Ovary (tissue), 9 donors: ENCODE results near the gene GSX2. TPM values are rescaled to one million over a fixed set of nuclear protein-coding genes. Genes with fewer than 3 reads are reported as not detected.

Source experiments
- DNase-seq, 5 donors: peaks; one replicate each; pipeline ENCODE4 v3.0.0-alpha.2; 2019 to 2020
- H3K27ac ChIP-seq, 2 donors: fragments of 200-600 bp; one replicate each; pipeline versions ENCODE4 v1.5.1 to v1.8.0; 2019 to 2022
- H3K27me3 ChIP-seq: fragments of 200-600 bp; one replicate; pipeline ENCODE4 v1.8.0; 2022
- H3K36me3 ChIP-seq: fragments of 200-600 bp; sonication (generic); one replicate; pipeline ENCODE4 v1.5.1; 2019
- H3K4me1 ChIP-seq: one replicate; pipeline ENCODE4 v1.8.1; 2013; ENCODE audit warnings: mild to moderate bottlenecking, moderate library complexity; ENCODE audit not compliant: insufficient read depth
- H3K4me3 ChIP-seq: fragments of 200-600 bp; sonication (generic); one replicate; pipeline ENCODE4 v1.5.1; 2017
- H3K9me3 ChIP-seq, 2 donors: fragments of 200-600 bp in 1 of 2; sonication (generic) in 1 of 2; one replicate each; pipeline versions ENCODE4 v1.5.1 to v1.8.1; 2013 to 2019; ENCODE audit warnings: mild to moderate bottlenecking in 1 of 2, moderate library complexity in 1 of 2
- EP300 ChIP-seq: sonication (generic); formaldehyde crosslinking; IDR thresholded peaks from one replicate; pipeline ENCODE4 v1.6.1; 2017; ENCODE audit warnings: antibody characterized with exemption
- POLR2A ChIP-seq: fragments of 450-650 bp; IDR thresholded peaks from one replicate; pipeline ENCODE4 v1.6.1; 2017; ENCODE audit warnings: antibody characterized with exemption, mild to moderate bottlenecking, moderate library complexity
- WGBS, 3 donors: extraction: QIAGEN DNeasy Blood & Tissue Kit in 1 of 3; methylation state at CpG; one replicate each; pipeline versions ENCODE4 v1.1.5 to v1.1.7; 2013 to 2017; 5-methylcytosine and 5-hydroxymethylcytosine counted together
- intact Hi-C, 4 donors: fragments of 100-400 bp; cut with DNase I; formaldehyde crosslinking; loops; one replicate each; pipeline versions ENCODE4 v1.11.0 to v1.15.1; 2022 to 2023
- polyA plus RNA-seq, 2 donors: library from polyadenylated mRNA; stranded (reverse); fragments of 200-250 nt in 1 of 2; fragments of 350-450 nt in 1 of 2; fragmentation: Illumina TruSeq in 1 of 2; extraction: RNeasy Lipid Tissue Mini Kit (QIAGEN cat#74804) in 1 of 2; gene quantifications; one replicate each; pipeline ENCODE4 v1.2.3, GENCODE V29; 2013 to 2014
- total RNA-seq, 7 donors: library from RNA; depleted of rRNA in 2 of 7; stranded (reverse); fragments of >200 nt in 2 of 7; fragmentation: NEBNext Ultra II Directional in 3 of 7; extraction: Animal tissue kit (Norgen Biotek cat#: 25700) in 3 of 7; gene quantifications; one replicate each; pipeline versions ENCODE4 v1.1.0 to v1.2.4, GENCODE V29; 2016 to 2023
- TF ChIP-seq, protein P1 (sequence below), 3 donors: fragments of 450-650 bp in 2 of 3; fragments of 200-600 bp in 1 of 3; IDR thresholded peaks; one replicate each; pipeline versions ENCODE4 v1.5.1 to v1.8.0; 2016 to 2022; ENCODE audit warnings: antibody characterized with exemption in 3 of 3, mild to moderate bottlenecking in 1 of 3
- donor health status: DM: no; HTN: no; CAD: no; lungs with moderate emphysema.
- donor health status: DM: no; HTN: no; CAD: no.
- donor health status: Bipolar disorder and iron deficiency.
- donor health status: DM: yes; HTN: yes; CAD: no.
- donor health status: DM: no; HTN: no; CAD: no.
- donor health status: DM: yes; HTN: yes; CAD: no.

GSX2 gene
- total and polyA plus RNA-seq, 9 donors, result not detected

DNA sequence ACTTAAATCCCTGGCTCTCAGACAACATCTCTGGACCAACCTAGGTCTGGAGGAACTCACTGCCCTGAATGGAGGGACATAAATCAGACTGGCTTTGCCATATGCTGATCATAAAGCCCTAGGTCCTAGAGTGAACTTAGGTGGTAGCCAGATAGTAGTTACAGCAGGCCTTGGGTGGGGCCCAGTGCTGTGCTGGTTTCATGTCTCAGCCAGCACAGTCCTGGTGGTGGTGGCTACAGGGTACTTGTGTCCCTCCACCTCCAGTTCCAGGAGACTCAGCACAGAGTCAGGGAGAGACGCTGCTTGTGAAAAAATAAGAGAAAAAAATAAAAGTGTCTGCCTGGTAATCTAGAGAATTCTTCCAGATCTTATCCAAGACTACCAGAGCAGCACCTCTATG lies 40.3 kb downstream of the GSX2 start:
- TF ChIP-seq EP300, result no peak
- no peak for TF ChIP-seq POLR2A
- TF ChIP-seq, protein P1, sequence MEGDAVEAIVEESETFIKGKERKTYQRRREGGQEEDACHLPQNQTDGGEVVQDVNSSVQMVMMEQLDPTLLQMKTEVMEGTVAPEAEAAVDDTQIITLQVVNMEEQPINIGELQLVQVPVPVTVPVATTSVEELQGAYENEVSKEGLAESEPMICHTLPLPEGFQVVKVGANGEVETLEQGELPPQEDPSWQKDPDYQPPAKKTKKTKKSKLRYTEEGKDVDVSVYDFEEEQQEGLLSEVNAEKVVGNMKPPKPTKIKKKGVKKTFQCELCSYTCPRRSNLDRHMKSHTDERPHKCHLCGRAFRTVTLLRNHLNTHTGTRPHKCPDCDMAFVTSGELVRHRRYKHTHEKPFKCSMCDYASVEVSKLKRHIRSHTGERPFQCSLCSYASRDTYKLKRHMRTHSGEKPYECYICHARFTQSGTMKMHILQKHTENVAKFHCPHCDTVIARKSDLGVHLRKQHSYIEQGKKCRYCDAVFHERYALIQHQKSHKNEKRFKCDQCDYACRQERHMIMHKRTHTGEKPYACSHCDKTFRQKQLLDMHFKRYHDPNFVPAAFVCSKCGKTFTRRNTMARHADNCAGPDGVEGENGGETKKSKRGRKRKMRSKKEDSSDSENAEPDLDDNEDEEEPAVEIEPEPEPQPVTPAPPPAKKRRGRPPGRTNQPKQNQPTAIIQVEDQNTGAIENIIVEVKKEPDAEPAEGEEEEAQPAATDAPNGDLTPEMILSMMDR (IDR thresholded peaks at IDR 0.05), result no peak
- H3K9me3 ChIP-seq, result no peaks in the 10 kb centered on the region
- H3K36me3 ChIP-seq, result no peaks in the 10 kb centered on the region
- H3K4me3 ChIP-seq, result no peak overlapping the region
- intact Hi-C loops, result no loop called here
- H3K27me3 ChIP-seq, result no peaks in the 10 kb centered on the region
- peaks cover 1% of the 10 kb centered on the region for H3K4me1 ChIP-seq
- H3K27ac ChIP-seq, result no peak overlapping the region
- DNase-seq, result no peak
- 90 to 93% (median 91%) methylated on average over 1 of the region's 1 CpG for WGBS, 3 donors

DNA sequence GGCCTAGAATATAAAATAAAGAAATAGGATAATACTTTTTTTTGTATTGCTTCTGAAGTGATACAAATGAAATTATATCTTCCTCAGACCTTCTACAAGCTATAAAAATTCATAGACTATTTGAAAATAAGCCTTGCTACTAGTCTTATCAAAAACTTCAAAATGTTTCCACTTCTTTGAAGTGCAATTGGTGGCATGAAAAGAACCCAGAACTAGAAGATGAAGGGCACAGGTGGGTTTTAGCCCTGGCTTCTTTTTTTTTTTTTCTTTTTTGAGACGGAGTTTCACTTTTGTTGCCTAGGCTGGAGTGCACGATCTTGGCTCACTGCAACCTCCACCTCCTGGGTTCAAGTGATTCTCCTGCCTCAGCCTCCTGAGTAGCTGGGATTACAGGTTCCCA lies 44.2 kb downstream of the GSX2 start:
- WGBS, 3 donors, result 91 to 94% (median 93%) methylated on average over 2 of the region's 2 CpGs
- Histone ChIP-seq H3K36me3 (no peaks in the 10 kb centered on the region), H3K27ac (no peak overlapping the region), H3K4me1 (peaks cover 1% of the 10 kb centered on the region), H3K27me3 (no peaks in the 10 kb centered on the region), H3K9me3 (no peaks in the 10 kb centered on the region), H3K4me3 (no peak overlapping the region)
- no peak for DNase-seq
- intact Hi-C loops, result no loop called here
- no peak for TF ChIP-seq POLR2A
- TF ChIP-seq EP300, result no peak
- TF ChIP-seq, protein P1 (IDR thresholded peaks at IDR 0.05), result no peak

DNA sequence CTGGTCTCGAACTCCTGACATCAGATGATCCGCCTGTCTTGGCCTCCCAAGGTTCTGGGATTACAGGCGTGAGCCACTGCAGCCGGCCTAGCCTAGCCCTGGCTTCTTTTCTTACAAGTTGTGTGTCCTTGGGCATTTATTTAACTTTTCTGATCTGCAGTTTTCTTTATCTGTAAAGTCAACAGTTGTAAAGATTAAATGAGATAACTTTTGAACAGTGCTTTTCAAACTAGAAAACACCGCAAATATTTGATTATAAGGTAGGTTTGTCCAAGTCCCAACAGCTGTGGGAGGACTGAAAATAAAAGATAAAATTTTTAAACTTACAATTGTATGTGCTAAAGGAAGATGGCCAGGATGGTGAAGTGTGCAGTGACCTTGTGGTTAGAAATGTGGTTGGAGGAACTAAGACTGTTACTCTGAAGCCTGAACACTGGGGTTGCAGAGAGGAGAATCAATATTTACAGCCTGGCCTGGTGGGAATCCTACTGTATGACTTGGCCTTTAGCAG lies 44.8 kb downstream of the GSX2 start:
- WGBS, 3 donors, result 40 to 62% (median 51%) methylated on average over 5 of the region's 5 CpGs
- no peak overlapping the region for H3K4me3 ChIP-seq
- peaks cover 1% of the 10 kb centered on the region for H3K4me1 ChIP-seq
- H3K27me3 ChIP-seq, result no peaks in the 10 kb centered on the region
- DNase-seq, result no peak
- H3K27ac ChIP-seq, result no peak overlapping the region
- TF ChIP-seq EP300 (no peak), POLR2A (no peak)
- TF ChIP-seq, protein P1 (IDR thresholded peaks at IDR 0.05), result no peak
- H3K9me3 ChIP-seq, result no peaks in the 10 kb centered on the region
- intact Hi-C loops, result no loop called here
- H3K36me3 ChIP-seq, result no peaks in the 10 kb centered on the region

DNA sequence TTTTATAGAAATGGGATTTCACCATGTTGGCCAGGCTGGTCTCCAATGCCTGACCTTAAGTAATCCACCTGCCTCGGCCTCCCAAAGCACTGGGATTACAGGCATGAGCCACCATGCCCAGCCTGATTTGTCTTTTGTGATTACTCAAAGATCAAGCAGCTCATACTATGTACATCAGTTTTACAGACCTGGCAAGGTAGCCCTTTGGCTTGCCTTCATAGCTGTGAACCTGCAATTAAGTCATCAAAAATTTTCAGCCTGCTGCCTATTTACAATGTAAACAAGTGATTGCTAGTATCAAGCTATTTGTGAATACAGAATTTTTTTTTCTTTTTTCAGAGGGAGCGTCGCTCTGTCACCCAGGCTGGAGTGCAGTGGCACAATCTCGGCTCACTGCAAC lies 46.2 kb downstream of the GSX2 start:
- no peak for DNase-seq
- no peaks in the 10 kb centered on the region for H3K27me3 ChIP-seq
- no peaks in the 10 kb centered on the region for H3K36me3 ChIP-seq
- H3K9me3 ChIP-seq, result no peaks in the 10 kb centered on the region
- intact Hi-C loops, result no loop called here
- TF ChIP-seq, protein P1 (IDR thresholded peaks at IDR 0.05), result no peak
- TF ChIP-seq EP300 (no peak), POLR2A (no peak)
- H3K4me3 ChIP-seq, result no peak overlapping the region
- WGBS, 3 donors, result 83 to 96% (median 95%) methylated on average over 4 of the region's 4 CpGs
- H3K4me1 ChIP-seq, result peaks cover 1% of the 10 kb centered on the region
- no peak overlapping the region for H3K27ac ChIP-seq
